HG02798 (cell line): ENCODE data around the gene PPP1R18.
"Not testable (repeated sequence)": the region's sequence is repeated elsewhere in the genome, so short reads cannot be mapped to it uniquely, and the experiment has no call there.

Source experiments
- ATAC-seq: cut with Tn5 transposase; IDR thresholded peaks from one replicate; pipeline ENCODE4 v1.9.1; 2021; ENCODE audit warnings: mild to moderate bottlenecking; ENCODE audit not compliant: unreplicated experiment, poor library complexity

PPP1R18 gene

DNA sequence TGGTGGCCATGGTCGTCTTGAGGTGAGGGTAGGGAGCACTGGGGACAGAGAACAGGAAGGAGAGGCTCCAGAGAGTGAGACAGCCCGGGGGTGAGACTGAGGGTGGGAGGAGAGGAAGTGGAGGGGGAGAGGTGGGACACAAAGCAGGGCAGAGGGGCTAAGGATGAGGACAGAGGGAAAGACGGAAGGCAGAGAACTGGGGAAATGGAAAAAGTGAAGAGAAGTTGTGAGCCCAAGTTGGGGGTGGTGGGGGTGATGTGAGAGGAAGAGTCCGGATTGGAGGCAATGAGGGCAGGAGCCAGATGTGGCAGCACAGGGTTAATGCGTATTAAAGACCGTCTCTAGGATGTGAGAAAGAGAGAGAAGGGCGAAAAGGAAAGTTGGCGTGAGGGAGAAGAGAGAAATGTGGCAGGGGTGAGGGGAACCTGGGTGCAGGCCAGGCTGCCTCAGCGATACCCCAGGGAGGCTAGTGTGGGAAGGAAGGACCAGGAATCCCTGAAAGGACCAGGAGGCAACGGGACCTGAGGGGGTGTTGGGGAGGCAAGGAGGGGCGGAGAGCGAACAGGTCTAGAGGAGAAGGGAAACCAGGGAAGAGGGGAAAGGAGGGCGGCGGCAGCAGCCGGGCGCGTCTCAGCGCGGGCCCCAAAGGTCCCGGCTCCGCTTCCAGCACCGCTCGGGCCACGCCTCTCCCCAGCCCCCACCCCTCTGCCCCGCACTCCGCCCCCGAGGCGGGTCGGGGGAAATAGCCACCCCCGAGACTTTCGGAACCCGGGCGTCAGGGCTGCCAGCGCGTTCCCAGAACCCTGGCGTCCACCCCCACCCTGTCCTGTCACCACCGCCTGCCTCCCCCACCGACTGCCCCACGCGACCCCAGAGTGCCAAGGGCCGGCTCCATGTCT, at the start of gene PPP1R18:
TSS of gene PPP1R18 (minus strand) at position 637 of the 899 bp plus-strand sequence. CDS start at position 10, 627 bp downstream.
- ATAC-seq, result peak; percentile 26

GRCh38 chr6:30735668-30736314, 49.3 kb upstream of the PPP1R18 start:
- ATAC-seq, result no peak

- ATAC-seq, result no peak
Observed at GRCh38 chr6:30732237-30732943, 45.9 kb upstream of the PPP1R18 start.

- peak; percentile 62 for ATAC-seq
Observed at GRCh38 chr6:30730601-30731435, 44.4 kb upstream of the PPP1R18 start.

DNA sequence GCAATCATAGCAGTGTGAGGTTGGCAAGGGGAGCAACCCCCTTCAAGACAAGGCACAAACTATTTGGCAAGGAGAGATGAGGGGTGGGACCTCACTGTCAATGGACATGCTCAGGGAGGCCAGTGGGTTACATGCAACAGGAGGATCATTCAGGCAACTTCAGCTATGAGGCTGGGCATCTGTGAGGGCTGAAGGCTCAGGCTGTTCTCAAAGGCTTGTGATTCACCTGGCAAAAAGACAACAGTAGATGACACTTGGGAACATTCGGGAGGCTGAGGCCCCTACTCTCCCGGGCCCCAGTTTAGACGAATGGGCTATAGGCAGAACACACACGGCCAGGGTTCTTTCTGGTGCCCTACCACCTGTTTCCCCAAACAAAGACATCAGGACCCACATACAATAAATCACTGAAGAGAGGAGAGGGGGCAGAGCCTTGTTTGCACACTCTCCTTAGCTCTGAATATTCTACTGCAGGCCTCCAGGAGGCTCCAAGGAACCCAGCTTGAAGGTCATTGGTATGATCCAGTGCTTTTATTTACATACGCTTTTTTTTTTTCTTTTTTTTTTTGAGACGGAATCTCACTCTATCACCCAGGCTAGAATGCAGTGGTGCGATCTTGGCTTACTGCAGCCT, 41.6 kb upstream of the PPP1R18 start:
- no peak for ATAC-seq

- no peak for ATAC-seq
Observed at GRCh38 chr6:30726506-30727413, 40.3 kb upstream of the PPP1R18 start.

DNA sequence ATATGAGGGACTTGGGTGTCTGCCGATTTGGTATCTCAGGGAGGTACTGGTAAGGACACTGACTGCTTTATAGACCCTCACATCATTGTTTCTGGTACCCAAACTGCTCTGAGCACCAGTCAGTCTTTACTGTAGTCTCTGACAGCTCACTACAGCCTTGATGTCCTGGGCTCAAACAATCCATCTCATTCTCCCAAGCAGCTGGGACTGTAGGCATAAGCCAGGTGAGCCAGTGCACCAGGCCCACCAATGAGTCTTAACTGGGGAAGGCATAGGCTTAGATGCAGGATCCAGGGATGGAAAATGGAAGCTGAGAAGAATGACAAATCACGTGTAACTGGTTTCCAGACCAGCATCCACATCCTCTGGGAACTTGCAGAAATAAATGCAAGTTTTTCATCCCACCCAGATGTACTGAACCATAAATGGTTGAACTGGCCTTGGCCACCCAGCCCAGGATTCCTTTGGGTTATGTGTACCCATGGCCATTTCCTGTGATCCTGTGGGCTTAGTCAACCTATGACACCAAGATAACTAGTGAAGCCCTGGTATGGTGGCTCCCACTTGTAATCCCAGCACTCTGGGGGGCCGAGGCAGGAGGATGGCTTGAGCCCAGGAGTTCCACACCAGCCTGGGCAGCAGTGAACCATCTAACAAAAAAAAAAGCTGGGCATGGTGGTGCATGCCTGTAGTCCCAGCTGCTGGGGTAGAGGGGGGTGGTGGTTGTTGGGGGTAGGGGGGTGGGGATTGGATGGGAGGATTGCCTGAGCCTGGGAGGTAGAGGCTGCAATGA, 39.5 kb upstream of the PPP1R18 start:
- ATAC-seq, result no peak

GRCh38 chr6:30724906-30725667, 38.6 kb upstream of the PPP1R18 start:
- no peak for ATAC-seq

GRCh38 chr6:30723843-30724741, 37.6 kb upstream of the PPP1R18 start:
- ATAC-seq, result not testable (repeated sequence)

DNA sequence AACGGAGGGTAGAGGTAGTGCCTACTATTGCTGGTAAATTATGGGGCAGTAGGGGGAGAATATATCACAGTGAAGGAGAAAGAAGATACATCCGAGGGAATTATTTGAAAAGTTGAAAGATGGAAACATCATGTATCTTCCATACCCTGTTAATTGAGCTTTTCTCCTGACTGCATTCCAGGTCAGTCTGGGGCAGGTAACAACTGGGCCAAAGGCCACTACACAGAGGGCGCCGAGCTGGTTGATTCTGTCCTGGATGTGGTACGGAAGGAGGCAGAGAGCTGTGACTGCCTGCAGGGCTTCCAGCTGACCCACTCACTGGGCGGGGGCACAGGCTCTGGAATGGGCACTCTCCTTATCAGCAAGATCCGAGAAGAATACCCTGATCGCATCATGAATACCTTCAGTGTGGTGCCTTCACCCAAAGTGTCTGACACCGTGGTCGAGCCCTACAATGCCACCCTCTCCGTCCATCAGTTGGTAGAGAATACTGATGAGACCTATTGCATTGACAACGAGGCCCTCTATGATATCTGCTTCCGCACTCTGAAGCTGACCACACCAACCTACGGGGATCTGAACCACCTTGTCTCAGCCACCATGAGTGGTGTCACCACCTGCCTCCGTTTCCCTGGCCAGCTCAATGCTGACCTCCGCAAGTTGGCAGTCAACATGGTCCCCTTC, 36.9 kb upstream of the PPP1R18 start:
- not testable (repeated sequence) for ATAC-seq

DNA sequence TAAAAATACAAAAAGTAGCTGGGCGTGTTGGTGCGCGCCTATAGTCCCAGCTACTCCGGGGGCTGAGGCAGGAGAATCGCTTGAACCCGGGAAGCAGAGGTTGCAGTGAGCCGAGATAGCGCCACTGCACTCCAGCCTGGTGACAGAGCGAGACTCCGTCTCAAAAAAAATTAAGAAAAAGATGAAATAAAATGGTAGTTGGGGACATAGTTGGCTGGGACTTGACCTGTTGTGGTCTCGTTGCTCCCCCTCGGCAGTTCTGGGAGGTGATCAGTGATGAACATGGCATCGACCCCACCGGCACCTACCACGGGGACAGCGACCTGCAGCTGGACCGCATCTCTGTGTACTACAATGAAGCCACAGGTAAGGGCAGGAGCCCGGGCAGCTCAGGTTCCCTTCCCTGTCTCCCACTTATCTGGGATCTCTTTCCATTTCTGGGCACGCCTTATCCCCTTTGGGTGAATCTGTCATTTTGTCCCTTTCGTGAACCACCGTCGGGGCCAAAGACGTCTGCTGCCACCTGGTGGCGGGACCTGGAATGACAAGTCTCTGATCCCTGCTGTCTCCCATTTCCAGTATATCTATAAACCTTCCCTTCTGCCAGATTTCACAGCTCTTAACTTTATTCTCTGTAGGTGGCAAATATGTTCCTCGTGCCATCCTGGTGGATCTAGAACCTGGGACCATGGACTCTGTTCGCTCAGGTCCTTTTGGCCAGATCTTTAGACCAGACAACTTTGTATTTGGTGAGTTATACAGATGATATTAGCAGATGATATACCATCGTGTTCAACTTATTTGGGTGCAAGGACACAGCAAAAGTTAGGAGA, 36.1 kb upstream of the PPP1R18 start:
- ATAC-seq, result no peak

DNA sequence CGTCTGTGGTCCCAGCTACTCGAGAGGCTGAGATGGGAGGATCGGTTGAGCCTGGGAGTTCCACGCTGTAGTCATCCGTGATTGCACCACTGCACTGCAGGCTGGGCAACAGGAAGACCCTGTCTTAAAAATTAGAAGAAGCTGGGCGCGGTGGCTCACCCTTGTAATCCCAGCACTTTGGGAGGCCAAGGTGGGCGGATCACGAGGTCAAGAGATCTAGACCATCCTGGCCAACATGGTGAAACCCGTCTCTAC, 35.5 kb upstream of the PPP1R18 start:
- not testable (repeated sequence) for ATAC-seq

- peak; percentile 39 for ATAC-seq
Observed at GRCh38 chr6:30721198-30722024, 35.0 kb upstream of the PPP1R18 start.

DNA sequence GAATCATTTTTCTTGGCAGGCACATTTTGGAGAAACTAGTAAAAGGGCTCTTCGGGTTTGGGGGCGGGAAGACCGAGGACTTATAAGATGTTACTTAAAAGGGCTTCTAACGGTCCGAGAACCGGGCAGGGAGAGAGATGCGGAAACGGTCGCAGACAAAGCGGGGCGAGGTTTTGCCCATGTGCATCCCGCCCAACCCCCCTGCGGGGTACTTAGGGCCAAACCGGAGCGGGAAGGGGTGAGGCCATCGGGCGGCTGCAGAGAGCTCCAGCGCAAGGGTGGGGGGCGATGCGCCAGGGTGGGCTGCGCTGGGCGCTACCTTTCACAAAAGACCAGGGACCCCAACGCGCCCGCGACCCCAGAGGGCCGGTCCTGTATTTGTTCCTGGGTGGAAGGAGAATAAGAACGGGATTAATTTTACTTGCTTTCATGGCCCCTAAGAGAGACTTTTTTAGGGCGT, 34.3 kb upstream of the PPP1R18 start:
- ATAC-seq, result no peak
